ENCODE data around the gene GSK3A. TPM values are rescaled to one million over a fixed set of nuclear protein-coding genes. Genes with fewer than 3 reads are reported as not detected.

GSK3A gene
- total RNA-seq, 1 donor from 2014 or later = 42.0 TPM

- Mint-ChIP-seq H3K27me3 (ENCODE audit: low read depth) (no peaks in the 10 kb centered on the region), H3K4me3 (ENCODE audit: unreplicated experiment) (no peak overlapping the region), H3K27ac (ENCODE audit: unreplicated experiment) (no peak overlapping the region), H3K4me1 (ENCODE audit: low read depth) (peaks cover 39% of the 10 kb centered on the region), H3K36me3 (ENCODE audit: low read depth) (peaks cover 4% of the 10 kb centered on the region), H3K9me3 (ENCODE audit: low read depth) (no peaks in the 10 kb centered on the region)
- DNase-seq (ENCODE audit: low spot score) = no peak
- no peak for TF ChIP-seq CTCF (IDR thresholded peaks at IDR 0.05)
Observed at GRCh38 chr19:42282819-42283187, 40.4 kb upstream of the GSK3A start.

- no peak overlapping the region for H3K27ac Mint-ChIP-seq (ENCODE audit: unreplicated experiment)
- TF ChIP-seq CTCF (IDR thresholded peaks at IDR 0.05) = no peak
- H3K9me3 Mint-ChIP-seq (ENCODE audit: low read depth) = no peaks in the 10 kb centered on the region
- no peaks in the 10 kb centered on the region for H3K27me3 Mint-ChIP-seq (ENCODE audit: low read depth)
- DNase-seq (ENCODE audit: low spot score) = no peak
- H3K4me1 Mint-ChIP-seq (ENCODE audit: low read depth) = peaks cover 46% of the 10 kb centered on the region
- peak overlapping the region; percentile 75 for H3K4me3 Mint-ChIP-seq (ENCODE audit: unreplicated experiment)
- H3K36me3 Mint-ChIP-seq (ENCODE audit: low read depth) = peaks cover 2% of the 10 kb centered on the region
Observed at GRCh38 chr19:42281827-42282762, 39.7 kb upstream of the GSK3A start.

GRCh38 chr19:42281146-42281826, 38.9 kb upstream of the GSK3A start:
- TF ChIP-seq CTCF (IDR thresholded peaks at IDR 0.05) = peak; percentile 30

GRCh38 chr19:42280815-42281145, 38.4 kb upstream of the GSK3A start:
- peaks cover 3% of the 10 kb centered on the region for H3K36me3 Mint-ChIP-seq (ENCODE audit: low read depth)
- no peak overlapping the region for H3K27ac Mint-ChIP-seq (ENCODE audit: unreplicated experiment)
- peak overlapping the region; percentile 75 for H3K4me3 Mint-ChIP-seq (ENCODE audit: unreplicated experiment)
- H3K4me1 Mint-ChIP-seq (ENCODE audit: low read depth) = peaks cover 50% of the 10 kb centered on the region
- DNase-seq (ENCODE audit: low spot score) = no peak
- H3K9me3 Mint-ChIP-seq (ENCODE audit: low read depth) = no peaks in the 10 kb centered on the region
- H3K27me3 Mint-ChIP-seq (ENCODE audit: low read depth) = no peaks in the 10 kb centered on the region
- TF ChIP-seq CTCF (IDR thresholded peaks at IDR 0.05) = no peak

More at GRCh38 chr19:42281146-42281826, 38.9 kb upstream of the GSK3A start:
- H3K4me1 Mint-ChIP-seq (ENCODE audit: low read depth) = peaks cover 50% of the 10 kb centered on the region
- H3K27ac Mint-ChIP-seq (ENCODE audit: unreplicated experiment) = no peak overlapping the region
- peak overlapping the region; percentile 75 for H3K4me3 Mint-ChIP-seq (ENCODE audit: unreplicated experiment)
- H3K36me3 Mint-ChIP-seq (ENCODE audit: low read depth) = peaks cover 2% of the 10 kb centered on the region
- H3K27me3 Mint-ChIP-seq (ENCODE audit: low read depth) = no peaks in the 10 kb centered on the region
- H3K9me3 Mint-ChIP-seq (ENCODE audit: low read depth) = no peaks in the 10 kb centered on the region
- DNase-seq (ENCODE audit: low spot score) = no peak
